ENCODE results near the gene SYNE2.

Gene SYNE2

DNA sequence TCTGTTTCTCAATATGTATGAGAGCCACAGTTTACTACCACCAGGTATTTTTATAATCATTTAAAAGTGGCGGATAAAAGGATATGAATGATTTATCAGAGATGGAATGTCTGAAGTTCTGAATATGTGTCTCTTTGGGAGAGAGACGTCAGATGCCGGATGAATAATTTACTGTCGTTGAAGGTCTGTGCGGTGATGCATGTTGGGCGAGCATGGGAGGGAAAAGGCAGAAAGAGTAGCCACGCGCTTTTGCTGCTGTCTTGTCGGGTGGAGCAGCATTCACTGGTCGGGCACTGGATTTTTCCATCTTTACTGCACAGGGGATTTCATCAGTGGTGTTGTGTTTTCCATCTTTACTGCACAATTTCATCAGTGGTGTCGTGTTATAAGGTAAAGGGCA lies 65.6 kb downstream of the SYNE2 start:
- Histone ChIP-seq H3K79me2 (ENCODE audit: insufficient read depth, low read depth) (no peaks in the 10 kb centered on the region), H3K36me3 (ENCODE audit: insufficient read depth) (no peaks in the 10 kb centered on the region), H2AFZ (ENCODE audit: low read depth) (no peak overlapping the region), H3K4me3 (IDR thresholded peaks at IDR 0.05; ENCODE audit: insufficient read depth, low read depth, low read length) (no peak overlapping the region), H3K27ac (no peak overlapping the region), H3K4me1 (ENCODE audit: low read depth, poor library complexity, severe bottlenecking) (peaks cover 14% of the 10 kb centered on the region), H4K20me1 (ENCODE audit: insufficient read depth) (no peaks in the 10 kb centered on the region), H3K4me2 (no peak overlapping the region), H3K27me3 (ENCODE audit: insufficient read depth, low read depth) (no peaks in the 10 kb centered on the region), H3K9ac (no peak overlapping the region)
- TF ChIP-seq, protein P1, sequence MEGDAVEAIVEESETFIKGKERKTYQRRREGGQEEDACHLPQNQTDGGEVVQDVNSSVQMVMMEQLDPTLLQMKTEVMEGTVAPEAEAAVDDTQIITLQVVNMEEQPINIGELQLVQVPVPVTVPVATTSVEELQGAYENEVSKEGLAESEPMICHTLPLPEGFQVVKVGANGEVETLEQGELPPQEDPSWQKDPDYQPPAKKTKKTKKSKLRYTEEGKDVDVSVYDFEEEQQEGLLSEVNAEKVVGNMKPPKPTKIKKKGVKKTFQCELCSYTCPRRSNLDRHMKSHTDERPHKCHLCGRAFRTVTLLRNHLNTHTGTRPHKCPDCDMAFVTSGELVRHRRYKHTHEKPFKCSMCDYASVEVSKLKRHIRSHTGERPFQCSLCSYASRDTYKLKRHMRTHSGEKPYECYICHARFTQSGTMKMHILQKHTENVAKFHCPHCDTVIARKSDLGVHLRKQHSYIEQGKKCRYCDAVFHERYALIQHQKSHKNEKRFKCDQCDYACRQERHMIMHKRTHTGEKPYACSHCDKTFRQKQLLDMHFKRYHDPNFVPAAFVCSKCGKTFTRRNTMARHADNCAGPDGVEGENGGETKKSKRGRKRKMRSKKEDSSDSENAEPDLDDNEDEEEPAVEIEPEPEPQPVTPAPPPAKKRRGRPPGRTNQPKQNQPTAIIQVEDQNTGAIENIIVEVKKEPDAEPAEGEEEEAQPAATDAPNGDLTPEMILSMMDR (conservative IDR thresholded peaks at IDR 0.05; ENCODE audit: low read depth, low read length) = no peak

GRCh38 chr14:63922696-63923421 lies 70.1 kb downstream of the SYNE2 start:
- Histone ChIP-seq H3K4me2 (peak overlapping the region; percentile 70), H3K79me2 (ENCODE audit: insufficient read depth, low read depth) (no peaks in the 10 kb centered on the region)

DNA sequence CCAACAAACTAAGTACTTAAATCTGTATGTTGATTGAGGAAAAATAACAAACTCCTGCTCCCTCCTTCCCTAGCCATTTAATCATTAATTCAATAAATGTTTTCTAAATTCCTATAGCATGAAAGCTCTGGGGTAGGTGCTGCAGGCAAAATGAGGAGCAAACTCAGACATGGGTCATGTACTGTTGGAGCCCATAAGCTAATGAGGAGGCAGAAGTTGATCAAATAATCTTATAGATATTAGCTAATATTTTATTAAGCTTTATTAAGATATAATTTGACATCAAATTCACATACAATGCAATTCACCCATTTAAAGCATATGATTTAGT lies 70.6 kb downstream of the SYNE2 start:
- H3K4me2 ChIP-seq = peak overlapping the region; percentile 70
- TF ChIP-seq, protein P1 (conservative IDR thresholded peaks at IDR 0.05; ENCODE audit: low read depth, low read length) = no peak
- no peaks in the 10 kb centered on the region for H3K36me3 ChIP-seq (ENCODE audit: insufficient read depth)
- no peaks in the 10 kb centered on the region for H3K27me3 ChIP-seq (ENCODE audit: insufficient read depth, low read depth)
- H3K4me1 ChIP-seq (ENCODE audit: low read depth, poor library complexity, severe bottlenecking) = peaks cover 25% of the 10 kb centered on the region
- no peak overlapping the region for H3K4me3 ChIP-seq (IDR thresholded peaks at IDR 0.05; ENCODE audit: insufficient read depth, low read depth, low read length)
- H3K9ac ChIP-seq = peak overlapping the region; percentile 32; the same call in 1 of the 2 replicates
- H4K20me1 ChIP-seq (ENCODE audit: insufficient read depth) = no peaks in the 10 kb centered on the region
- peak overlapping the region; percentile 42 for H2AFZ ChIP-seq (ENCODE audit: low read depth)
- no peaks in the 10 kb centered on the region for H3K79me2 ChIP-seq (ENCODE audit: insufficient read depth, low read depth)
- H3K27ac ChIP-seq = peak overlapping the region; percentile 74

More at GRCh38 chr14:63922696-63923421, 70.1 kb downstream of the SYNE2 start:
- H3K27me3 ChIP-seq (ENCODE audit: insufficient read depth, low read depth) = no peaks in the 10 kb centered on the region
- H4K20me1 ChIP-seq (ENCODE audit: insufficient read depth) = no peaks in the 10 kb centered on the region
- no peak overlapping the region for H3K4me3 ChIP-seq (IDR thresholded peaks at IDR 0.05; ENCODE audit: insufficient read depth, low read depth, low read length)
- H3K36me3 ChIP-seq (ENCODE audit: insufficient read depth) = no peaks in the 10 kb centered on the region
- TF ChIP-seq, protein P1 (conservative IDR thresholded peaks at IDR 0.05; ENCODE audit: low read depth, low read length) = no peak
- peak overlapping the region; percentile 74 for H3K27ac ChIP-seq
- peaks cover 25% of the 10 kb centered on the region for H3K4me1 ChIP-seq (ENCODE audit: low read depth, poor library complexity, severe bottlenecking)
- H2AFZ ChIP-seq (ENCODE audit: low read depth) = peak overlapping the region; percentile 42; the same call in 1 of the 2 replicates
- peak overlapping the region; percentile 32 for H3K9ac ChIP-seq

DNA sequence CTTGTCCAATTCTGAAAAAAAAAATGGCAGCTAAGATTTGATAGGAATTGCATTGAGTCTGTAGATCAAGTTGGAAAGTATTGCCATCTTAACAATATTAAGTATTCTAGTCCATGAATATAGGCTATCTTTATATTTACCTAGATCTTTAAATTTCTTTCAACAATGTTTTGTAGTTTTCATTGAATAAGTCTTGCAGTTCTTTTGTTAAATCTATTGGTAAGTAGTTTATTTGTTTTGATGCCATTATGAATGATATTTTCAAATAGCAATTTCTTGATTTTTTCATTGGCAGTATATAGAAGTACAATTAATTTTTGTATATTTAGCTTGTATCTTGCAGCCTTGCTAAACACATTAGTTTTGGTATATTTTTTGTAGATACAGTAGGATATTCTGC lies 71.6 kb downstream of the SYNE2 start:
- H4K20me1 ChIP-seq (ENCODE audit: insufficient read depth) = no peaks in the 10 kb centered on the region
- TF ChIP-seq, protein P1 (conservative IDR thresholded peaks at IDR 0.05; ENCODE audit: low read depth, low read length) = no peak
- H3K27me3 ChIP-seq (ENCODE audit: insufficient read depth, low read depth) = no peaks in the 10 kb centered on the region
- no peak overlapping the region for H2AFZ ChIP-seq (ENCODE audit: low read depth)
- peaks cover 25% of the 10 kb centered on the region for H3K4me1 ChIP-seq (ENCODE audit: low read depth, poor library complexity, severe bottlenecking)
- no peaks in the 10 kb centered on the region for H3K36me3 ChIP-seq (ENCODE audit: insufficient read depth)
- H3K27ac ChIP-seq = no peak overlapping the region
- no peak overlapping the region for H3K4me3 ChIP-seq (IDR thresholded peaks at IDR 0.05; ENCODE audit: insufficient read depth, low read depth, low read length)
- no peaks in the 10 kb centered on the region for H3K79me2 ChIP-seq (ENCODE audit: insufficient read depth, low read depth)
- H3K9ac ChIP-seq = no peak overlapping the region
- no peak overlapping the region for H3K4me2 ChIP-seq

All from KMS-11 (cell line).